ENCODE measurements around the gene ARHGEF28.

The ARHGEF28 gene

DNA sequence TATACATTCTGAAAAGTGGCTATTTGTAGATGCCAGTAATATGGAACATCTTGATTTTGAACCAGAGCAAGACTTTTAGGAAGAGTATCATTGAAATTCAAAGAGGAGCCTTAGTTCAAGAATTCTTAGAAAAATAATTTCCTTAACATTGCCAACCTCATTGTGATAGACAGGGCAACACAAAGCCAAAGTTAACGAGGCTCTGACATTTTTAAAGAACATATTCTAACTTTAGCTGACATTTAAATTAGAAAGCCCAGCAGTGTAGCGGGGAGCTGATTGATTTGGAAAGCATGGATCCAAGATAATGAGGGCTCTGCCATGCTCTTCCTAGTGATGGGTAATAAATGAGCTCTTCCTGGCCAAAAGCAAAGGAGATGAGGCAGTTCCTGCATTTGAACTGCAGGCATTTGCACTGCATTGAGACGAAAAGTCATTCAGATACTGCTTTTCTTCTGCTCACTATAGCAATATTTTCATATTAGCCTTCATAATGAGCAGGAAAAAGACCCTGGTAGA is 325.0 kb downstream of the ARHGEF28 start:
- peaks cover 6 to 17% (median 14%) of the 10 kb centered on the region in 5 donors for H3K4me1 ChIP-seq (ENCODE audit: control insufficient read depth in 5 of 5, insufficient read depth in 5 of 5, low read length in 5 of 5)
- no peak overlapping the region for H3K9ac ChIP-seq (ENCODE audit: low read length in 5 of 5)
- H3K4me3 ChIP-seq (ENCODE audit: low read depth in 1 of 5, low read length in 5 of 5), result no peak overlapping the region
- no peak overlapping the region for H3K27ac ChIP-seq (ENCODE audit: low read depth, low read length)
- H3K36me3 ChIP-seq (ENCODE audit: control insufficient read depth in 5 of 5, insufficient read depth in 5 of 5, low read length in 5 of 5), result no peaks in the 10 kb centered on the region
- H3K9me3 ChIP-seq (ENCODE audit: control insufficient read depth in 5 of 5, low read length in 5 of 5), result no peaks in the 10 kb centered on the region
- H3K27me3 ChIP-seq (ENCODE audit: control insufficient read depth in 5 of 5, insufficient read depth in 4 of 5, low read length in 5 of 5), result no peaks in the 10 kb centered on the region

DNA sequence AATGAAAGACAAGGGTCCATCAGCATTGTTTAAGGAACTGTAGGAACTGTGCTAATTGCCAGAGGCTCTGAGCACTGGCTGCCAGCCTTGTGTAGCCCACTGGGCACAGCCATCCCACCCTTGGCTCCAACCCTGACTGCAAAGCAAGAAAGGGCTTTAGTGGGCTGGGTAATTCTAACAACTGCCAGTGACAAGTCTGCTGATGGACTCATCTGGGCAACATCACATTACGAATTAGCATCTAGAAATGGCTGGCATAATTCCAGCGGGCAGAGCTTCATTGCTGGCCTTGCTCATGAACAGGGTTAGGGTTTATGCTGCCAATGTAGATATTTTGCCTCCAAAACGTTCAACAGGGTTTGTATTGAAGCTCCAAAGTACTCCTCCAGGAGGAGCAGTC is 326.9 kb downstream of the ARHGEF28 start:
- Histone ChIP-seq H3K9me3 (ENCODE audit: control insufficient read depth in 5 of 5, low read length in 5 of 5) (no peaks in the 10 kb centered on the region), H3K36me3 (ENCODE audit: control insufficient read depth in 5 of 5, insufficient read depth in 5 of 5, low read length in 5 of 5) (no peaks in the 10 kb centered on the region), H3K27ac (ENCODE audit: low read depth, low read length) (no peak overlapping the region), H3K4me1 (ENCODE audit: control insufficient read depth in 5 of 5, insufficient read depth in 5 of 5, low read length in 5 of 5) (peaks cover 6 to 16% (median 14%) of the 10 kb centered on the region in 5 donors), H3K4me3 (ENCODE audit: low read depth in 1 of 5, low read length in 5 of 5) (no peak overlapping the region), H3K27me3 (ENCODE audit: control insufficient read depth in 5 of 5, insufficient read depth in 4 of 5, low read length in 5 of 5) (no peaks in the 10 kb centered on the region), H3K9ac (ENCODE audit: low read length in 5 of 5) (no peak overlapping the region)

DNA sequence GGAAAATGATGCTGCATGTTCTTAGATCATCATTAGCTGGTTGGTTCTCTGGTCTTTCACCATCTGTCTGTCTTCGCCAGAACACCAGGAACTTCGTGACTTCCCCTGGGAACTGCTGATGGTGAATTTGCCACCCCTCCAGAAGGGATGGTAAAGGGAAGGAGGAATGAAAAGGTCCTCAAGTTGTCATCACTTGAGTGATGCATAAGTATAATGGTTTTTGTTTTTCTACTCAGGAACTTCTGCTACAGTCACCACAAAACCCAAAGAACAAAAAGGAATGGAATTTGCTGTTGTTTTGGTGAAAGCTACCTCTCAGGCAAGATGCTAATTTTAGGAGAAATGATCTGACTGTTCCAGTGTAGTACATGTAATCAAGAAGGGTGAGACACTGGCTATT is 328.4 kb downstream of the ARHGEF28 start:
- H3K36me3 ChIP-seq (ENCODE audit: control insufficient read depth in 5 of 5, insufficient read depth in 5 of 5, low read length in 5 of 5), result no peaks in the 10 kb centered on the region
- no peak overlapping the region for H3K27ac ChIP-seq (ENCODE audit: low read depth, low read length)
- H3K4me1 ChIP-seq (ENCODE audit: control insufficient read depth in 5 of 5, insufficient read depth in 5 of 5, low read length in 5 of 5), result peaks cover 0 to under 1% (median 0%) of the 10 kb centered on the region in 5 donors
- no peaks in the 10 kb centered on the region for H3K27me3 ChIP-seq (ENCODE audit: control insufficient read depth in 5 of 5, insufficient read depth in 4 of 5, low read length in 5 of 5)
- H3K9ac ChIP-seq (ENCODE audit: low read length in 5 of 5), result no peak overlapping the region
- H3K4me3 ChIP-seq (ENCODE audit: low read depth in 1 of 5, low read length in 5 of 5), result no peak overlapping the region
- H3K9me3 ChIP-seq (ENCODE audit: control insufficient read depth in 5 of 5, low read length in 5 of 5), result no peaks in the 10 kb centered on the region

DNA sequence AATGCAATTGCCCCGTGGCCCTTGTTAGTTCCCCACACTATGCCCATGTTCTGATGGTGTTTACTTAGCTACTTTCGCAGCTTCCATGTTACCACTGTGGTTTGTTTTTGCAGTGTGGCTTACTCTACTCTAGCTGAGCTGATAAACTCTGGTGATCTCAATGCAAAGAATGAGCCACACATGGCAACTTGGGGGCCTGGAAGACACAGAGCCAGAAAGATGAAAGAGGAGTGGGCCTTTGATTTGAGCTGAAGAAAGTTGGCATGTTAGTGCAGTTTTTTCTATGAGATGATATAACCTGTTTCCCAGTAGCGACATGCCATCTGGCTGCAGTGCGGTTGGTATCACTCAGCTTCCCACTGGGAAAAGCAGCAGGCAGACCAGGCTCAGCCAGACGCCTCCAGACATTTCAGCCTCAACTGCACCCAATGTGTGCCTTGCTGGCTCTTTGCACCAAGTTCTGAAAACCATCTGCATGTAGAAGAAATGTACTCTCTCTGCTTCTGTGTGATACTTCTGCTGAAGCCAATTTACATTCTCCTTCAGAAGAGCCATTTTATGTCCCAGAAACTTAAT is 329.4 kb downstream of the ARHGEF28 start:
- Histone ChIP-seq H3K9ac (ENCODE audit: low read length in 5 of 5) (no peak overlapping the region), H3K36me3 (ENCODE audit: control insufficient read depth in 5 of 5, insufficient read depth in 5 of 5, low read length in 5 of 5) (no peaks in the 10 kb centered on the region), H3K4me1 (ENCODE audit: control insufficient read depth in 5 of 5, insufficient read depth in 5 of 5, low read length in 5 of 5) (no peaks in the 10 kb centered on the region), H3K27ac (ENCODE audit: low read depth, low read length) (no peak overlapping the region), H3K27me3 (ENCODE audit: control insufficient read depth in 5 of 5, insufficient read depth in 4 of 5, low read length in 5 of 5) (no peaks in the 10 kb centered on the region), H3K9me3 (ENCODE audit: control insufficient read depth in 5 of 5, low read length in 5 of 5) (no peaks in the 10 kb centered on the region), H3K4me3 (ENCODE audit: low read depth in 1 of 5, low read length in 5 of 5) (no peak overlapping the region)

DNA sequence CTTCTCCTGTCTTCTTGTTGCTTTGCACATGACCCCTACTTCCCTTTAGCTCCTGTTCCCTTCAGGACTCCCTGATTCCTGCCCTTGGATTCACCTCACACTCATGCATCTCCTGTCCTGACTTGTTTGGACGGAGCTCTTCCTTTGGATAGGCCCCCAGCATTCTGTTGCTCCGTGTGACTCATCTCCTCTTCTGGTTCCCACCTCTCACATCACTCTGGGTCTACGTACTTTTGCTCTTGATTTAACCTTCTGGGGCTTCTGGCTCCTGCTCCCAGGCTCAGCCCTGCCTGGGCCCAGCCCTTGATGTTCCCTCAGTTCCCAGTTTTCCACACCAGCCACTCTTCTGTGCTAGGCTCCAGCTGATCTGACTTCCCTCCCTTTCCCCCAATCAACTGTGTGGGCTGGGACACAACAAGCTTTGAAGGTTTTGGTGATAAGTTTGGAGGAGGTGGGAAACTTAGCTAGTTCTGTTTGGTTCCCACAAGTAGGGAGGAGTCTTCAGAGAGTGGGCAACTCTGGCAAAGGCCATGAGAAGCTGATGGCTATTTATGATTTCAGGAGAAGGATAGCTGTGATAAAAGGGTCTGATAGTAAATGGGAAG is 331.5 kb downstream of the ARHGEF28 start:
- Histone ChIP-seq H3K27ac (ENCODE audit: low read depth, low read length) (no peak overlapping the region), H3K9me3 (ENCODE audit: control insufficient read depth in 5 of 5, low read length in 5 of 5) (no peaks in the 10 kb centered on the region), H3K27me3 (ENCODE audit: control insufficient read depth in 5 of 5, insufficient read depth in 4 of 5, low read length in 5 of 5) (no peaks in the 10 kb centered on the region), H3K9ac (ENCODE audit: low read length in 5 of 5) (no peak overlapping the region), H3K36me3 (ENCODE audit: control insufficient read depth in 5 of 5, insufficient read depth in 5 of 5, low read length in 5 of 5) (no peaks in the 10 kb centered on the region), H3K4me1 (ENCODE audit: control insufficient read depth in 5 of 5, insufficient read depth in 5 of 5, low read length in 5 of 5) (peaks cover 0 to under 1% (median 0%) of the 10 kb centered on the region in 5 donors), H3K4me3 (ENCODE audit: low read depth in 1 of 5, low read length in 5 of 5) (no peak overlapping the region)

DNA sequence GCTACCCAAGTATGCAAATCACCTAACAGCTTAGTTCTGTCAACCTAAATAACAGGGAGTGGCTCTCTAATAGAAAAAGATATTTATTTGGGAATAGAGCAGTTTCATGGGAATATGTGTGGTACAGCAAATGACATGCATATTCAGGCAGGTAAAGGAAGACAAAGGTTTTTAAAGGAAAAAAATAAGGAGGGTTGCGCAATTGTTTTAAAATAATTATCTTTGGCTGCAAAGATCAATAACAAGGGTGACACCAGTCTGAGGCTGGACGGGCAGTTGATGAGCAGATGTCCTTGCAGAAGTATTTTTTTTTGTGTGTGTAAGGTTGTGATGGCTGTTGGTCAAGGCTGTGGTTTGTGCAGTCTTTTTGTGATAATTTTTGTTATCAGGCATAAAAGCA is 332.0 kb downstream of the ARHGEF28 start:
- H3K9me3 ChIP-seq (ENCODE audit: control insufficient read depth in 5 of 5, low read length in 5 of 5), result no peaks in the 10 kb centered on the region
- no peak overlapping the region for H3K9ac ChIP-seq (ENCODE audit: low read length in 5 of 5)
- peaks cover 0 to 5% (median 0%) of the 10 kb centered on the region in 5 donors for H3K4me1 ChIP-seq (ENCODE audit: control insufficient read depth in 5 of 5, insufficient read depth in 5 of 5, low read length in 5 of 5)
- no peak overlapping the region for H3K27ac ChIP-seq (ENCODE audit: low read depth, low read length)
- no peaks in the 10 kb centered on the region for H3K36me3 ChIP-seq (ENCODE audit: control insufficient read depth in 5 of 5, insufficient read depth in 5 of 5, low read length in 5 of 5)
- H3K4me3 ChIP-seq (ENCODE audit: low read depth in 1 of 5, low read length in 5 of 5), result no peak overlapping the region
- H3K27me3 ChIP-seq (ENCODE audit: control insufficient read depth in 5 of 5, insufficient read depth in 4 of 5, low read length in 5 of 5), result no peaks in the 10 kb centered on the region

DNA sequence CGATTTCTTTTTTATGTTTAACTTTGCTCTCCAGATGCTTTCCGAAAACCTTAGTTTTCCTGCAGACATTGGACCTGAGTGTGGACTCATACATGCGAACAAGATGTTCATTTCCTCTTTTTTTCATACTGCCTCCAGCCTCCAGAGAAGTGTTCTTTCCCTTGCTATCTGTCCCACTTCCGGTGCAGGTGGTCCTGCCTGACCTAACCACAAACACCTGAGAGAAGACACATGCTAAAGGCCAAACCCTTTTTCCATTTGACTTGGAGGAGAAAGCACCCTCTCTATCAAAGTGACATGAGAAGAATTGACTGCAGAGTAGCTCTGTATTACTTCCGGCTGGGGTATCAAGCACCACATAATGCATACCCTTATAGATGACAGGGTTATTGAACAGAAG is 334.0 kb downstream of the ARHGEF28 start:
- Histone ChIP-seq H3K4me3 (ENCODE audit: low read depth in 1 of 5, low read length in 5 of 5) (no peak overlapping the region), H3K27me3 (ENCODE audit: control insufficient read depth in 5 of 5, insufficient read depth in 4 of 5, low read length in 5 of 5) (no peaks in the 10 kb centered on the region), H3K27ac (ENCODE audit: low read depth, low read length) (no peak overlapping the region), H3K36me3 (ENCODE audit: control insufficient read depth in 5 of 5, insufficient read depth in 5 of 5, low read length in 5 of 5) (no peaks in the 10 kb centered on the region), H3K9ac (ENCODE audit: low read length in 5 of 5) (no peak overlapping the region), H3K4me1 (ENCODE audit: control insufficient read depth in 5 of 5, insufficient read depth in 5 of 5, low read length in 5 of 5) (peaks cover 0 to 5% (median 0%) of the 10 kb centered on the region in 5 donors), H3K9me3 (ENCODE audit: control insufficient read depth in 5 of 5, low read length in 5 of 5) (no peaks in the 10 kb centered on the region)

DNA sequence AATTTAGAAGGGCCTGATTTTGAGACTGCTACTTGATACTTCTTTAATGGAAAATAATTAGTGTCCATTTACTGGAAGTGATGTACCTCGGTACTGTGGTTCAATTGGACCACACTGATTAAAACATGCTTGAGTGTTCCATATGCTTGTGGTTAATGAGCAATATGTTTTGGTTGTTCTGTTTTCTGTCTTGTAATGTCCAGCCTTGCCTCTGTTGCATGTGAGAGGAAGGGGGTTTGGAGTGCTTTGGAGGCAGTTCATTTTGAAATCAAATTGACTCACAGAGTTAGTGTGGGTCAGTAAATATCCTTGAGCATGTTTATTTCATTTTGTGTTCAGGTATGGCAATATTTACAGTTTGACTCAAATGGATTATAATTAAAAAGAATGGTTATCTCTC is 334.4 kb downstream of the ARHGEF28 start:
- H3K9ac ChIP-seq (ENCODE audit: low read length in 5 of 5), result no peak overlapping the region
- H3K27me3 ChIP-seq (ENCODE audit: control insufficient read depth in 5 of 5, insufficient read depth in 4 of 5, low read length in 5 of 5), result no peaks in the 10 kb centered on the region
- H3K9me3 ChIP-seq (ENCODE audit: control insufficient read depth in 5 of 5, low read length in 5 of 5), result no peaks in the 10 kb centered on the region
- no peak overlapping the region for H3K27ac ChIP-seq (ENCODE audit: low read depth, low read length)
- H3K4me1 ChIP-seq (ENCODE audit: control insufficient read depth in 5 of 5, insufficient read depth in 5 of 5, low read length in 5 of 5), result peaks cover 0 to 5% (median 0%) of the 10 kb centered on the region in 5 donors
- H3K36me3 ChIP-seq (ENCODE audit: control insufficient read depth in 5 of 5, insufficient read depth in 5 of 5, low read length in 5 of 5), result no peaks in the 10 kb centered on the region
- no peak overlapping the region for H3K4me3 ChIP-seq (ENCODE audit: low read depth in 1 of 5, low read length in 5 of 5)

DNA sequence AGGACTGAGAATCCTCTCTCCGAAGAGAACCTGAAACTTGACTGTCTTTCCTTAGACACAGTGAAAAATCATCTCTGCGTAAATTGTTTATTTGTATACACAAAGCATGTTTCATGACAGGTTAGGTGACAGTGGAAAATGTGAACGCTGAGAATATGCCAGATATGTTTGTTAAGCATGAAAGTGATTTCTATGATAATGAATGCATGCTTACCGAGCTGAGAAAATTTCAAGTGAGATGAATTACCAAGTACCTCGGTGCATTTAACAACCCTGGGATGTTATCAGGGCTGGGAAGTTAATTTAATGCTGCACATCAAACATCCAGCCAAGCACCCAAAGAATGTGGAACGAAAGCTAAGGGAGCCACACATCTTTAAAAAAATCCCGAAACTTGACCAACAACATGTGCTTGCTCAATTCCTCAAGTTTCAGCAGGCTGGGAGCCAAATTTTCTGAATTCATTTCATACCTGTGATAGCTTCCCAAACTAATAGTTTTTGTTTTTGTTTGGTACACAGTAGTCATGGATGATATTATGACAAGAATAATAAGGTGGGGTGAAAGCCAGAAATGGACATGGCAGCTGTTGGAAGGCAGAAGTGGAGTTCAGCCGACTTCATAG is 336.9 kb downstream of the ARHGEF28 start:
- H3K9me3 ChIP-seq (ENCODE audit: control insufficient read depth in 5 of 5, low read length in 5 of 5), result peaks cover 0 to 2% (median 0%) of the 10 kb centered on the region in 5 donors
- H3K27ac ChIP-seq (ENCODE audit: low read depth, low read length), result no peak overlapping the region
- H3K4me1 ChIP-seq (ENCODE audit: control insufficient read depth in 5 of 5, insufficient read depth in 5 of 5, low read length in 5 of 5), result peaks cover 0 to 5% (median 0%) of the 10 kb centered on the region in 5 donors
- no peak overlapping the region for H3K4me3 ChIP-seq (ENCODE audit: low read depth in 1 of 5, low read length in 5 of 5)
- no peak overlapping the region for H3K9ac ChIP-seq (ENCODE audit: low read length in 5 of 5)
- no peaks in the 10 kb centered on the region for H3K36me3 ChIP-seq (ENCODE audit: control insufficient read depth in 5 of 5, insufficient read depth in 5 of 5, low read length in 5 of 5)
- H3K27me3 ChIP-seq (ENCODE audit: control insufficient read depth in 5 of 5, insufficient read depth in 4 of 5, low read length in 5 of 5), result no peaks in the 10 kb centered on the region

DNA sequence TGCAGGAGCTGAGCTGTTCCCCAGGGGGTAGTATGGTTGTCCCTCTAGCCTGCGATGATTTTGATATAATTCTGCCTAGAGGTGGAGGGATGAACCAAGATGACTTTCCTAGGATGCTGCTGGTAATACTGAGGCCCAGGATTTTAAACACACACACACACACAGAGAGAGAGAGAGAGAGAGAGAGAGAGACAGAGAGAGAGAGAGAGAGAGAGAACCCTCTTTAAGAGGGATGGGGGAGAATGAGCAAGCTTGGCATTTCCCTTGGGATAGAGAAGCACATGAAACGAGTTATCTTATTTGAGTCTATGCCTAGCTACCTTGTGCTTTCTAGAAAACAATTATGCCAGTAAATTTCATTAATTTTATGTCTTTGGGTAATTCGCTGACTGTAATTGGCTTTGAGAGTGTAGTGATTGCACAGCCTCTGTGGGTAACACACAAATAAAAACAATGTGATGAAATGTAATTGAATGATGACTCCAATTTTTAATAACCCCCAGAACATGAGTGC is 338.4 kb downstream of the ARHGEF28 start:
- no peaks in the 10 kb centered on the region for H3K36me3 ChIP-seq (ENCODE audit: control insufficient read depth in 5 of 5, insufficient read depth in 5 of 5, low read length in 5 of 5)
- no peak overlapping the region for H3K4me3 ChIP-seq (ENCODE audit: low read depth in 1 of 5, low read length in 5 of 5)
- no peak overlapping the region for H3K27ac ChIP-seq (ENCODE audit: low read depth, low read length)
- H3K27me3 ChIP-seq (ENCODE audit: control insufficient read depth in 5 of 5, insufficient read depth in 4 of 5, low read length in 5 of 5), result no peaks in the 10 kb centered on the region
- peaks cover 0 to 2% (median 0%) of the 10 kb centered on the region in 5 donors for H3K9me3 ChIP-seq (ENCODE audit: control insufficient read depth in 5 of 5, low read length in 5 of 5)
- no peak overlapping the region for H3K9ac ChIP-seq (ENCODE audit: low read length in 5 of 5)
- H3K4me1 ChIP-seq (ENCODE audit: control insufficient read depth in 5 of 5, insufficient read depth in 5 of 5, low read length in 5 of 5), result peaks cover 0 to 14% (median 5%) of the 10 kb centered on the region in 5 donors

Data from subcutaneous abdominal adipose tissue (tissue), 5 donors.